Prostate gland (tissue), 2 donors: ENCODE data around the gene MMS22L. TPM values are rescaled to one million over a fixed set of nuclear protein-coding genes. Genes with fewer than 3 reads are reported as not detected.

ENCODE experiments used
- DNase-seq: peaks from one replicate; pipeline ENCODE4 v3.0.0-alpha.2; 2019; ENCODE audit warnings: low spot score
- H3K27ac ChIP-seq, 2 donors: fragments of 200-600 bp; sonication (generic); 2 replicates each; pipeline ENCODE4 v1.5.1; 2017 to 2019
- H3K27me3 ChIP-seq: fragments of 200-600 bp; sonication (generic); replicated peaks from 2 replicates; pipeline ENCODE4 v1.5.1; 2019; ENCODE audit not compliant: insufficient read depth
- H3K36me3 ChIP-seq, 2 donors: fragments of 200-600 bp; sonication (generic); 1 replicate in 1 of 2; 2 replicates in 1 of 2; pipeline versions ENCODE4 v1.5.1 to v1.8.1; 2017 to 2019
- H3K4me1 ChIP-seq: fragments of 200-600 bp; sonication (generic); replicated peaks from 2 replicates; pipeline ENCODE4 v1.5.1; 2019
- H3K4me3 ChIP-seq, 2 donors: fragments of 200-600 bp; sonication (generic); 2 replicates each; pipeline ENCODE4 v1.5.1; 2017 to 2019
- H3K9me3 ChIP-seq: fragments of 200-600 bp; sonication (generic); 2 replicates; pipeline ENCODE4 v1.5.1; 2017
- POLR2A ChIP-seq: fragments of 450-650 bp; IDR thresholded peaks from one replicate; pipeline ENCODE4 v1.6.1; 2016; ENCODE audit warnings: antibody characterized with exemption, mild to moderate bottlenecking
- POLR2AphosphoS5 ChIP-seq: sonication (generic); formaldehyde crosslinking; IDR thresholded peaks from one replicate; pipeline ENCODE4 v1.6.1; 2017; ENCODE audit warnings: antibody characterized with exemption
- WGBS: methylation state at CpG from one replicate; pipeline ENCODE4 v1.1.5; 2018; 5-methylcytosine and 5-hydroxymethylcytosine counted together
- intact Hi-C: fragments of 100-400 bp; cut with DNase I; formaldehyde crosslinking; loops from one replicate; pipeline ENCODE4 v1.14.2; 2022
- total RNA-seq, 2 donors: library from RNA; depleted of rRNA; stranded (reverse); fragments of >200 nt; gene quantifications; one replicate each; pipeline ENCODE4 v1.1.0, GENCODE V29; 2016
- TF ChIP-seq, protein P1 (sequence below), 4 experiments: fragments of 200-600 bp in 2 of 4; fragments of 450-650 bp in 2 of 4; sonication (generic) in 2 of 4; IDR thresholded peaks; 1 replicate in 3 of 4; 2 replicates in 1 of 4; pipeline ENCODE4 v1.5.1; 2016 to 2019; ENCODE audit warnings: antibody characterized with exemption in 4 of 4, mild to moderate bottlenecking in 2 of 4, moderate library complexity in 2 of 4

Gene MMS22L
- total RNA-seq, 2 donors from 2014 or later = 6.4 to 21.6 TPM

DNA sequence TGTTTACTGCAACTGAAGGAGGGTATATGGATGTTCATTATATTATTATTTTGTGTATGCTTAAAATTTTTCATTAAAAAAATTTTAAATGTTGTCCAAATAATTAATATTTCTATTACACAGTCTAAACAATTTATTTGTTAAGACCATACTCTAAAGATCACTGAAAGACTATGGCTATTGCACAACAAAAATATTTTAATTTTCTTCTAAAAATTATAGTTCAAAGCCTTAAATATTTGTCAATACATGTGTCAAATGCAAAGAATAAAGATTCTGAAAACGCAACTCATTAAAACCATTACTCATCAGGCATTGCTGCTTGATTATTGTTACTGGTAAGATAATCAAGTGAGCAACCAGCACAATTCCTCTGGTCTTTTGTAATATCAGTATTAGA lies 2.2 kb downstream of the MMS22L start:
- Histone ChIP-seq H3K27me3 (no peaks in the 10 kb centered on the region), H3K9me3 (no peaks in the 10 kb centered on the region), H3K36me3 (no peaks in the 10 kb centered on the region), H3K27ac (no peak overlapping the region), H3K4me1 (no peaks in the 10 kb centered on the region), H3K4me3 (no peak overlapping the region)
- 95% methylated on average over 1 of the region's 1 CpG for WGBS
- no peak for DNase-seq
- TF ChIP-seq, protein P1, sequence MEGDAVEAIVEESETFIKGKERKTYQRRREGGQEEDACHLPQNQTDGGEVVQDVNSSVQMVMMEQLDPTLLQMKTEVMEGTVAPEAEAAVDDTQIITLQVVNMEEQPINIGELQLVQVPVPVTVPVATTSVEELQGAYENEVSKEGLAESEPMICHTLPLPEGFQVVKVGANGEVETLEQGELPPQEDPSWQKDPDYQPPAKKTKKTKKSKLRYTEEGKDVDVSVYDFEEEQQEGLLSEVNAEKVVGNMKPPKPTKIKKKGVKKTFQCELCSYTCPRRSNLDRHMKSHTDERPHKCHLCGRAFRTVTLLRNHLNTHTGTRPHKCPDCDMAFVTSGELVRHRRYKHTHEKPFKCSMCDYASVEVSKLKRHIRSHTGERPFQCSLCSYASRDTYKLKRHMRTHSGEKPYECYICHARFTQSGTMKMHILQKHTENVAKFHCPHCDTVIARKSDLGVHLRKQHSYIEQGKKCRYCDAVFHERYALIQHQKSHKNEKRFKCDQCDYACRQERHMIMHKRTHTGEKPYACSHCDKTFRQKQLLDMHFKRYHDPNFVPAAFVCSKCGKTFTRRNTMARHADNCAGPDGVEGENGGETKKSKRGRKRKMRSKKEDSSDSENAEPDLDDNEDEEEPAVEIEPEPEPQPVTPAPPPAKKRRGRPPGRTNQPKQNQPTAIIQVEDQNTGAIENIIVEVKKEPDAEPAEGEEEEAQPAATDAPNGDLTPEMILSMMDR (IDR thresholded peaks at IDR 0.05) = no peak
- no peak for TF ChIP-seq POLR2A
- TF ChIP-seq POLR2AphosphoS5 = no peak
- intact Hi-C loops = no loop called here

DNA sequence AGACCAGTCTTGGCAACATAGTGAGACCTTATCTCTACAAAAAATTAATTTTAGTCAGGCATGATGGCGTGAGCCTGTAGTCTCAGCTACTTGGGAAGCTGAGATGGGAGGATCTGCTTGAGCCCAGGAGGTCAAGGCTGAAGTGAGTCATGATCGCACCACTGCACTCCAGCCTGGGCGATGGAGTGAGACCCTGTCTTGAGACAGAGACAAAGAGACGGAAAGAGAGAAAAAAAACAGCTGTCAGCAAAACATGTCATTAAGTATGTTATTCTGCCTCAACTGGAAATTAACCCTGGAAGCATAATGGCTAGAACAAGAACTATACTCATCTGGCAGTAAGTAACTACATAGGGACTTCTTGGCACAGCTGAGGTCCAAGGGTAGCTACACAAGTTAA lies 7.2 kb downstream of the MMS22L start:
- H3K36me3 ChIP-seq = no peaks in the 10 kb centered on the region
- no peak overlapping the region for H3K4me3 ChIP-seq
- 94% methylated on average over 4 of the region's 4 CpGs for whole genome bisulfite sequencing
- no peaks in the 10 kb centered on the region for H3K27me3 ChIP-seq
- H3K9me3 ChIP-seq = no peaks in the 10 kb centered on the region
- no peak overlapping the region for H3K27ac ChIP-seq
- TF ChIP-seq POLR2A = no peak
- TF ChIP-seq, protein P1 (IDR thresholded peaks at IDR 0.05) = no peak
- TF ChIP-seq POLR2AphosphoS5 = no peak
- H3K4me1 ChIP-seq = no peaks in the 10 kb centered on the region
- intact Hi-C loops = no loop called here
- no peak for DNase-seq

DNA sequence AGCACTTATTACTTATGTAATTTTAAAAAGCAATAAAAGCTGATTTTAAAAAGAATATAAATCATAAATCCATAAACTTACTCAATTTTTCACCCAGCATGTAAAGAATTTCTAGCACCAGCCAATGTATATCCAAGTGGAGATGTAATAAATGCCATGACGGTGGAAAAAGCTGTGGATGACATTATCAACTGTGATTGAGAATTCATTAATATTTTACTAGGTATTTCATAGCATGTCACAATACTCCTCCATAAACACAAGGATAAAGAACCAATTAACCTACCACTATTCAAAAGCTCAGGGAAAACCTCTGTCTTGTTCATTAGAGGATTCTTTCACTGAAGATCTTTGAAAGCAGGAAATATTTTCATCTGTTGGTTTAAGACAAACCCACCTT lies 13.2 kb downstream of the MMS22L start:
- 68% methylated on average over 1 of the region's 1 CpG for WGBS
- intact Hi-C loops = no loop called here
- Histone ChIP-seq H3K9me3 (no peaks in the 10 kb centered on the region), H3K4me1 (no peaks in the 10 kb centered on the region), H3K4me3 (no peak overlapping the region), H3K27ac (no peak overlapping the region), H3K27me3 (no peaks in the 10 kb centered on the region), H3K36me3 (no peaks in the 10 kb centered on the region)
- no peak for DNase-seq
- TF ChIP-seq, protein P1 (IDR thresholded peaks at IDR 0.05) = no peak
- TF ChIP-seq POLR2A (no peak), POLR2AphosphoS5 (no peak)

DNA sequence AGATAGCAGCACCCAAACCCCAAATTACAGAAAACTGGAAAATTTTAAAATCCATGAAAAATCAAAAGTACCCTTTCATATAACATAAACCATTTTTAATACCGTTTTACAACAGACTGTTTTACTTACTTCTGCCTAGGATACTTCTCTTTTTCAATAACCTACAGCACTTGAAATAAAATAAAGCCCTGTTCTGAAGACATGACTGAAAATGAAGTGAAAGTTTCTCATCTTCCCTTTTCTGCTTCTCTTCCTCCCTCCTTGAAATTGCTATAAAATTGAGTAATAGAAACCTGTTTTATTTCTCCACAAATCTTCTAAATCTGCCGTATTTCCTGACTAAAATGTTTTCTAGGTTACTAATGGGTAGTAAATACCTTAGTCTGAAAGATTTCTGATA lies 20.3 kb downstream of the MMS22L start:
- WGBS = 87% methylated on average over 2 of the region's 2 CpGs
- no peaks in the 10 kb centered on the region for H3K4me1 ChIP-seq
- TF ChIP-seq POLR2A (no peak), POLR2AphosphoS5 (no peak)
- TF ChIP-seq, protein P1 (IDR thresholded peaks at IDR 0.05) = no peak
- no peak for DNase-seq
- no peaks in the 10 kb centered on the region for H3K27me3 ChIP-seq
- no peak overlapping the region for H3K4me3 ChIP-seq
- intact Hi-C loops = no loop called here
- H3K36me3 ChIP-seq = peaks cover 0 to 2% of the 10 kb centered on the region in 2 donors
- H3K9me3 ChIP-seq = no peaks in the 10 kb centered on the region
- H3K27ac ChIP-seq = no peak overlapping the region

DNA sequence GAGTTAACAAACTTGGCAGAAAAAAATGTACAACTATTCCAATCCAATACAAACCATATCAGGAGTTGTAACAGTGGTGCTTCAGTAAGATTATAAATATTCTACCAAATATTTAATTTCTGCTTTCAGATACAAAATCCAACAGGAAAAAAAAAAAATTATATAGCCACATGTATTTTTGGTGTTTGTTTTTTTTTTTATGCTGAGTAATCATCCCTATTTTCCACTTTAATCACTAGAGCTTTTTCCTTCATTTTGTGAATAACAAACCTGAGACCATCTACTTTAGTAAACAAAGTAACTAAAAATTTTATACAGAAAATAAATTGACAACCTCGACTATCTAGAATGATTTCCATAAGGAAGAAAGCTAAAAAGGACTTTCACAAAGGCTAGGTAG lies 36.2 kb downstream of the MMS22L start:
- Histone ChIP-seq H3K9me3 (no peaks in the 10 kb centered on the region), H3K36me3 (no peaks in the 10 kb centered on the region), H3K27ac (no peak overlapping the region), H3K27me3 (no peaks in the 10 kb centered on the region), H3K4me1 (no peaks in the 10 kb centered on the region), H3K4me3 (no peak overlapping the region)
- TF ChIP-seq, protein P1 (IDR thresholded peaks at IDR 0.05) = no peak
- TF ChIP-seq POLR2AphosphoS5 (no peak), POLR2A (no peak)
- intact Hi-C loops = no loop called here
- WGBS = 97% methylated on average over 1 of the region's 1 CpG
- DNase-seq = no peak
